PC-9 (cell line): Measurements from ENCODE around the gene TMCC1. TPM values are rescaled to one million over a fixed set of nuclear protein-coding genes. Genes with fewer than 3 reads are reported as not detected.
"Not testable (repeated sequence)": the region's sequence is repeated elsewhere in the genome, so short reads cannot be mapped to it uniquely, and the experiment has no call there.

Source experiments
- BruUV-seq: library from RNA; stranded (reverse); fragments of 400-500 nt; replicated peaks from 2 replicates; lab custom pipeline; 2021; lab: Mats Ljungman, UMichigan
- CTCF ChIA-PET: fragments of 300-600 bp; sonication (Branson Sonifier 250); formaldehyde crosslinking; loops from one replicate; lab custom pipeline; 2022; ENCODE audit warnings: antibody characterized with exemption; lab: Charles Lee
- POLR2A ChIA-PET: fragments of 300-600 bp; sonication (Branson Sonifier 250); formaldehyde crosslinking; loops from one replicate; lab custom pipeline; 2022; ENCODE audit warnings: antibody characterized with exemption; ENCODE audit not compliant: unreplicated experiment; lab: Charles Lee
- DNase-seq, 2 experiments: peaks; one replicate each; pipeline versions ENCODE4 v3.0.0 to v3.0.0-alpha.2; 2015 to 2022; ENCODE audit warnings: mixed read lengths in 1 of 2
- H2AFZ ChIP-seq: fragments of 200-600 bp; sonication (generic); 2 replicates; pipeline ENCODE4 v1.8.1; 2017; ENCODE audit warnings: antibody characterized with exemption
- H3F3A ChIP-seq: fragments of 200-600 bp; sonication (generic); 2 replicates; pipeline ENCODE4 v1.8.1; 2017; ENCODE audit warnings: antibody characterized with exemption, mild to moderate bottlenecking, low read depth; ENCODE audit not compliant: insufficient read depth
- H3K27ac ChIP-seq: fragments of 200-600 bp; sonication (generic); 2 replicates; pipeline ENCODE4 v1.6.1; 2016; ENCODE audit warnings: mixed run types
- H3K27me3 ChIP-seq: fragments of 200-600 bp; sonication (generic); 2 replicates; pipeline ENCODE4 v1.6.1; 2016; ENCODE audit warnings: low read depth, mixed run types; ENCODE audit not compliant: insufficient read depth
- H3K36me3 ChIP-seq: fragments of 200-600 bp; sonication (generic); 2 replicates; pipeline ENCODE4 v1.6.1; 2016; ENCODE audit warnings: low read depth, mixed run types
- H3K4me1 ChIP-seq: fragments of 200-600 bp; sonication (generic); replicated peaks from 2 replicates; pipeline ENCODE4 v1.6.1; 2016; ENCODE audit warnings: mixed run types; ENCODE audit not compliant: insufficient read depth
- H3K4me2 ChIP-seq: fragments of 200-600 bp; sonication (generic); 2 replicates; pipeline ENCODE4 v1.6.1; 2017; ENCODE audit warnings: mixed run types
- H3K4me3 ChIP-seq: fragments of 200-600 bp; sonication (generic); 2 replicates; pipeline ENCODE4 v1.6.1; 2016; ENCODE audit warnings: mixed run types
- H3K79me2 ChIP-seq: fragments of 200-600 bp; sonication (generic); 2 replicates; pipeline ENCODE4 v1.6.1; 2017; ENCODE audit warnings: low read depth, mixed run types
- H3K9me2 ChIP-seq: fragments of 200-600 bp; sonication (generic); 2 replicates; pipeline ENCODE4 v1.8.1; 2017; ENCODE audit warnings: mild to moderate bottlenecking; ENCODE audit not compliant: insufficient read depth
- H3K9me3 ChIP-seq: fragments of 200-600 bp; sonication (generic); 2 replicates; pipeline ENCODE4 v1.8.1; 2016; ENCODE audit warnings: low read depth; ENCODE audit not compliant: insufficient read depth
- H4K20me1 ChIP-seq: fragments of 200-600 bp; sonication (generic); 2 replicates; pipeline ENCODE4 v1.8.1; 2017; ENCODE audit not compliant: insufficient read depth
- EZH2 ChIP-seq: fragments of 200-600 bp; sonication (generic); IDR thresholded peaks from 2 replicates; pipeline ENCODE4 v1.8.0; 2017; ENCODE audit warnings: antibody characterized with exemption, low read depth
- intact Hi-C: fragments of 100-400 bp; cut with micrococcal nuclease; formaldehyde crosslinking; loops from one replicate; pipeline ENCODE4 v1.10.0; 2022; ENCODE audit not compliant: unreplicated experiment
- total RNA-seq: library from RNA; stranded (reverse); gene quantifications from 2 replicates; pipeline ENCODE4 v1.2.3, GENCODE V29; 2021
- TF ChIP-seq, protein P1 (sequence below): fragments of 200-600 bp; sonication (generic); conservative IDR thresholded peaks from 2 replicates; pipeline ENCODE4 v1.6.1; 2017; ENCODE audit warnings: mixed run types, antibody characterized with exemption, mild to moderate bottlenecking, moderate library complexity

Gene TMCC1
- total RNA-seq, 1 experiment from 2014 or later: 41.4 TPM

DNA sequence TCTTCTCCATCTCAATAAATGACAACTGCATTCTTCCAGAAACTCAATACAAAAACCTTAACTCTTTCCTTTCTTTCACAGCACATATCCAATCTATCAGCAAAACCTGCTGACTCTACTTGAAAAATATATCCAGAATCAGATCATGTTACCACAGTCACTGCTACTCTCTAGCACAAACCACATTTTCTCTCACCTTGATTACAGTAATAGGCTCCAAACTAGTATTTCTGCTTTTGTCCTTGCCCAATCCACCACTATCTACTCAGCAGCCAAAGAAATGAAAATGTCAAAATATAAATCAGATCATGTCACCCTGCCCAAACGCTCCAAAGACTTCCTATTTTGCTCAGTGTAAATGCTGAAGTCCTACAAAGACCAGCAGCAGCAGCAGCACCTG, 15.2 kb downstream of the TMCC1 start:
- POLR2A ChIA-PET: no interaction called here
- Histone ChIP-seq H3K9me2 (no peaks in the 10 kb centered on the region), H3K79me2 (peaks cover 44% of the 10 kb centered on the region), H3K27me3 (no peaks in the 10 kb centered on the region), H3K27ac (peak overlapping the region; percentile 29), H3F3A (peaks cover 23% of the 10 kb centered on the region), H3K9me3 (no peaks in the 10 kb centered on the region), H3K4me3 (no peak overlapping the region), H3K4me2 (peak overlapping the region; percentile 43), H3K4me1 (peaks cover 19% of the 10 kb centered on the region), H4K20me1 (0 out of 2 replicates have a peak, but pooled peaks cover 16% of the 10 kb centered on the region), H2AFZ (no peak overlapping the region), H3K36me3 (peaks cover 33% of the 10 kb centered on the region)
- TF ChIP-seq, protein P1, sequence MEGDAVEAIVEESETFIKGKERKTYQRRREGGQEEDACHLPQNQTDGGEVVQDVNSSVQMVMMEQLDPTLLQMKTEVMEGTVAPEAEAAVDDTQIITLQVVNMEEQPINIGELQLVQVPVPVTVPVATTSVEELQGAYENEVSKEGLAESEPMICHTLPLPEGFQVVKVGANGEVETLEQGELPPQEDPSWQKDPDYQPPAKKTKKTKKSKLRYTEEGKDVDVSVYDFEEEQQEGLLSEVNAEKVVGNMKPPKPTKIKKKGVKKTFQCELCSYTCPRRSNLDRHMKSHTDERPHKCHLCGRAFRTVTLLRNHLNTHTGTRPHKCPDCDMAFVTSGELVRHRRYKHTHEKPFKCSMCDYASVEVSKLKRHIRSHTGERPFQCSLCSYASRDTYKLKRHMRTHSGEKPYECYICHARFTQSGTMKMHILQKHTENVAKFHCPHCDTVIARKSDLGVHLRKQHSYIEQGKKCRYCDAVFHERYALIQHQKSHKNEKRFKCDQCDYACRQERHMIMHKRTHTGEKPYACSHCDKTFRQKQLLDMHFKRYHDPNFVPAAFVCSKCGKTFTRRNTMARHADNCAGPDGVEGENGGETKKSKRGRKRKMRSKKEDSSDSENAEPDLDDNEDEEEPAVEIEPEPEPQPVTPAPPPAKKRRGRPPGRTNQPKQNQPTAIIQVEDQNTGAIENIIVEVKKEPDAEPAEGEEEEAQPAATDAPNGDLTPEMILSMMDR: no peak
- no peak for TF ChIP-seq EZH2
- BruUV-seq: no TSS peak
- CTCF ChIA-PET: no interaction called here
- peak; percentile 7 to 79 for DNase-seq
- intact Hi-C loops: no loop called here

DNA sequence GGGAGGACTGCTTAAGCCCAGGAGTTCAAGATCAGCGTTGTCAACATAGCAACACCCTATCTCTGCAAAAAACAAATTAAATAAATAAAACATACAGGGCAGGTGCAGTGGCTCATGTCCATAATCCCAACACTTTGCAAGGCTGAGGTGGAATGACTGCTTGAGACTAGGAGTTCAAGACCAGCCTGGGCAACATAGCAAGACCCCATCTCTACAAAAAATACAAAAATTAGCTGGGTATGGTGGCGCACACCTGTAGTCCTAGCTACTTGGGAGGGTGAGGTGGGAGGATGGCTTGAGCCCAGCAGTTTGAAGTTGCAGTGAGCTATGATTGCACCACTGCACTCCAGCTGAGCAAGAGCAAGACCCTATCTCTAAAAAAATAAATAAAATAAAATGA, 19.0 kb downstream of the TMCC1 start:
- H3K9me2 ChIP-seq, DNase-seq, H3K4me2 ChIP-seq, CTCF ChIA-PET, H4K20me1 ChIP-seq, H2AFZ ChIP-seq, BruUV-seq, H3K27ac ChIP-seq, H3K4me3 ChIP-seq, H3K27me3 ChIP-seq, intact Hi-C loops, POLR2A ChIA-PET, H3K9me3 ChIP-seq: not testable (repeated sequence)
- Histone ChIP-seq H3K36me3 (peaks cover 33% of the 10 kb centered on the region), H3F3A (peaks cover 17% of the 10 kb centered on the region; the same call in 1 of the 2 replicates), H3K4me1 (peaks cover 17% of the 10 kb centered on the region), H3K79me2 (peaks cover 25% of the 10 kb centered on the region)

DNA sequence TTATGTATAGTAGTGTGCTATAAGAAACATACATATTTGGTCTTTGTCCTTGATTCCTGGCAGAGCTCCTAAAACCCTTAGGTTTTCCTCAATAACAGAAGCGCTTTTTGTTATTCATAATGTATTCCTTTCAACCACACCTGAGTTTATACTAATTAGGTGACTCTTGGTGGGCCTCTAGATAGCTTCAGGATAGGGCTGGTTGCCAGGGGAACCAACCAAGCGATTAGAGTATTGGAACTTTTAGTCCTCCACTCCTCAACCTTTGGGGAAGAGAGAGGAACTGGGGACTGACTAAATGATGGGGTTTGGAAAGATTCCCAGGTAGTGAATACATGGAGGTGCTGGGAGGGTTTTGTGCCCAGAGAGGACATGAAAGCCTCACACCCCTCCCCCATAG, 24.6 kb downstream of the TMCC1 start:
- CTCF ChIA-PET: no interaction called here
- Histone ChIP-seq H3F3A (peaks cover 11% of the 10 kb centered on the region; the same call in 1 of the 2 replicates), H3K27ac (no peak overlapping the region), H3K79me2 (peaks cover 39% of the 10 kb centered on the region), H3K4me3 (no peak overlapping the region), H3K9me2 (no peaks in the 10 kb centered on the region), H3K9me3 (no peaks in the 10 kb centered on the region), H3K36me3 (peaks cover 37% of the 10 kb centered on the region), H3K27me3 (no peaks in the 10 kb centered on the region), H2AFZ (no peak overlapping the region), H4K20me1 (no peaks in the 10 kb centered on the region; the same call in 1 of the 2 replicates), H3K4me2 (no peak overlapping the region), H3K4me1 (no peaks in the 10 kb centered on the region)
- BruUV-seq: no TSS peak
- DNase-seq: no peak
- TF ChIP-seq, protein P1: no peak
- POLR2A ChIA-PET: no interaction called here
- intact Hi-C loops: no loop called here
